NCI-H2107 treated with DMSO at 0.1 percent for 48 hours (cell line): ENCODE results near the gene ZNF785.
A peak's percentile ranks its signal among the peaks of the same experiment; 100 is the strongest.
"Not testable (repeated sequence)": the region's sequence is repeated elsewhere in the genome, so short reads cannot be mapped to it uniquely, and the experiment has no call there.

Experiments used
- DNase-seq: peaks from one replicate; lab custom pipeline; 2025; ENCODE audit not compliant: unreplicated experiment; lab: John Stamatoyannopoulos, UW

The ZNF785 gene

GRCh38 chr16:30602616-30603277, 17.2 kb upstream of the ZNF785 start:
- no peak for DNase-seq

- DNase-seq = no peak
Observed at GRCh38 chr16:30601966-30602365, 16.5 kb upstream of the ZNF785 start.

GRCh38 chr16:30600929-30601328, 15.4 kb upstream of the ZNF785 start:
- DNase-seq = no peak

- no peak for DNase-seq
Observed at GRCh38 chr16:30600215-30600614, 14.7 kb upstream of the ZNF785 start.

- DNase-seq = no peak
Observed at GRCh38 chr16:30592871-30593270, 7.4 kb upstream of the ZNF785 start.

GRCh38 chr16:30590869-30591268, 5.4 kb upstream of the ZNF785 start:
- DNase-seq = not testable (repeated sequence)

GRCh38 chr16:30589582-30589981, 4.1 kb upstream of the ZNF785 start:
- DNase-seq = not testable (repeated sequence)

- no peak for DNase-seq
Observed at GRCh38 chr16:30588651-30589050, 3.2 kb upstream of the ZNF785 start.

- DNase-seq = no peak
Observed at GRCh38 chr16:30585022-30585399, 486 bp downstream of the ZNF785 start.

- DNase-seq = no peak
Observed at GRCh38 chr16:30582611-30583340, 2.7 kb downstream of the ZNF785 start.

- no peak for DNase-seq
Observed at GRCh38 chr16:30581457-30581856, 4.0 kb downstream of the ZNF785 start.

- no peak for DNase-seq
Observed at GRCh38 chr16:30574678-30575077, 10.8 kb downstream of the ZNF785 start.

GRCh38 chr16:30571445-30572322, 13.8 kb downstream of the ZNF785 start, which contains the start of gene ZNF688:
ZNF688 (minus strand) TSS chr16:30571714; CDS start chr16:30571629, 85 bp downstream.
- peak; percentile 94 for DNase-seq

GRCh38 chr16:30570636-30571444, 14.7 kb downstream of the ZNF785 start:
- no peak for DNase-seq

GRCh38 chr16:30569746-30570635, 15.5 kb downstream of the ZNF785 start:
- no peak for DNase-seq

GRCh38 chr16:30569281-30569680, 16.2 kb downstream of the ZNF785 start:
- no peak for DNase-seq

GRCh38 chr16:30567991-30568638, 17.4 kb downstream of the ZNF785 start:
- DNase-seq = peak; percentile 15

- DNase-seq = no peak
Observed at GRCh38 chr16:30567160-30567990, 18.1 kb downstream of the ZNF785 start.
